Measurements from ENCODE around the gene LIN28A. TPM values are rescaled to one million over a fixed set of nuclear protein-coding genes. Genes with fewer than 3 reads are reported as not detected.

The LIN28A gene
- total and polyA plus RNA-seq, 10 of the 15 experiments (the other 5 are each of a cell fraction or from before 2014, with no cell fraction given), result 0.13 to 0.59 (median 0.30) TPM; not detected in 7

DNA sequence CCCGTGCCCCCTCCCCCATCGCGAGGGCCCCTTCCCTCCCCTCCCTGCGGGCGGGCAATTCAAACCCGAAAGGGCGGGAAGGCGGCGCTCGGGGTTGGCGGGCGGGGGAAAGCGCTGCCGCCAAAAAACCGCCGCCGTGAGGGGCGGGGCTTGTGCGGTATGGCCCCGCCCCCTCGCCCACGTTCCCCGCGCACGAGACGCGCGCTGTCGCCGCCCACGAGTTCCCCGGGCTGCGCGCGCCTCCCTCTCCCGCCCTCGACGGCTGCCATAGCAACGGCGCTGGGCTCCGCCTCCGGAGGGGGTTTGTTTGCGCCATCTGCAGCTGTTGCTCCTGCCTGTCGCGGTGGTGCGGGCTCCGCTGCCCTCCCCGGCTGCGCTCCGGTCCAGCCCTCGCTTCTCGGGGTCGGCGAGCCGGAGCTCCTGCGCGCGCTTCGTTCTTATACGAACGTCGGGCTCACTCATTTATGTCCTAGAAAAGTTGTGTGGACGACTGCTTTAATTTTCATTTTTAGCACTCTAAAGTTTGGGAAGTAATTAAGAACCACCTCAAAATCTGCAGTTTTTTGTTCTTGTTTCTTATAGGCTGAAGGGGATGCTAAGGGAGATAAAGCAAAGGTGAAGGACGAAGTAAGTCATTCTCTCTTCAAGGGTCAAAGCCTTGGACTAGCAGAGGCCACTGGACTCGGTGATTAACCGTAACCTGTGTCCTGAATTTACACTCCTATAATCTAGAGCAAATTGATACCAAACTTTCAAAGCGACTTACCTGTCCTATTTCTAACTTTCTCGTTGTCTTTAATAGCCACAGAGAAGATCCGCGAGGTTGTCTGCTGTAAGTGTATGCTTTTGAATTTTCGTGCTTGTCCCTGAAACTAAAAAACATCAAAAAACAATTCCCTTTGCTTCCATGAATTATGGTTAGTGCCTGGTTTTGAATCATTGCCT is 62.6 kb downstream of the LIN28A start (continued):
- TF ChIP-seq, protein P1, sequence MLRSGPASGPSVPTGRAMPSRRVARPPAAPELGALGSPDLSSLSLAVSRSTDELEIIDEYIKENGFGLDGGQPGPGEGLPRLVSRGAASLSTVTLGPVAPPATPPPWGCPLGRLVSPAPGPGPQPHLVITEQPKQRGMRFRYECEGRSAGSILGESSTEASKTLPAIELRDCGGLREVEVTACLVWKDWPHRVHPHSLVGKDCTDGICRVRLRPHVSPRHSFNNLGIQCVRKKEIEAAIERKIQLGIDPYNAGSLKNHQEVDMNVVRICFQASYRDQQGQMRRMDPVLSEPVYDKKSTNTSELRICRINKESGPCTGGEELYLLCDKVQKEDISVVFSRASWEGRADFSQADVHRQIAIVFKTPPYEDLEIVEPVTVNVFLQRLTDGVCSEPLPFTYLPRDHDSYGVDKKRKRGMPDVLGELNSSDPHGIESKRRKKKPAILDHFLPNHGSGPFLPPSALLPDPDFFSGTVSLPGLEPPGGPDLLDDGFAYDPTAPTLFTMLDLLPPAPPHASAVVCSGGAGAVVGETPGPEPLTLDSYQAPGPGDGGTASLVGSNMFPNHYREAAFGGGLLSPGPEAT (IDR thresholded peaks at IDR 0.05; ENCODE audit: low read depth), result no peak; the same call in 1 of the 2 replicates
- TF ChIP-seq, protein P2, sequence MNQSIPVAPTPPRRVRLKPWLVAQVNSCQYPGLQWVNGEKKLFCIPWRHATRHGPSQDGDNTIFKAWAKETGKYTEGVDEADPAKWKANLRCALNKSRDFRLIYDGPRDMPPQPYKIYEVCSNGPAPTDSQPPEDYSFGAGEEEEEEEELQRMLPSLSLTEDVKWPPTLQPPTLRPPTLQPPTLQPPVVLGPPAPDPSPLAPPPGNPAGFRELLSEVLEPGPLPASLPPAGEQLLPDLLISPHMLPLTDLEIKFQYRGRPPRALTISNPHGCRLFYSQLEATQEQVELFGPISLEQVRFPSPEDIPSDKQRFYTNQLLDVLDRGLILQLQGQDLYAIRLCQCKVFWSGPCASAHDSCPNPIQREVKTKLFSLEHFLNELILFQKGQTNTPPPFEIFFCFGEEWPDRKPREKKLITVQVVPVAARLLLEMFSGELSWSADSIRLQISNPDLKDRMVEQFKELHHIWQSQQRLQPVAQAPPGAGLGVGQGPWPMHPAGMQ (IDR thresholded peaks at IDR 0.05; ENCODE audit: borderline replicate concordance), result no peak
- TF ChIP-seq JUND (IDR thresholded peaks at IDR 0.05; ENCODE audit: low read depth, low read length) (no peak), DPF2 (IDR thresholded peaks at IDR 0.05) (no peak; the same call in 1 of the 2 replicates), TBL1XR1 (IDR thresholded peaks at IDR 0.05; ENCODE audit: low read depth, low read length) (no peak), NR2F1 (conservative IDR thresholded peaks at IDR 0.05) (no peak), BCL11A (IDR thresholded peaks at IDR 0.05; ENCODE audit: low read depth, low read length) (0 out of 2 replicates have a peak, but pooled peaks have one; percentile 8), ZNF24 (IDR thresholded peaks at IDR 0.05) (no peak), TCF12 (IDR thresholded peaks at IDR 0.05; ENCODE audit: low read depth, low read length) (peak; percentile 88; the same call in 1 of the 2 replicates), SMC3 (IDR thresholded peaks at IDR 0.05; ENCODE audit: borderline replicate concordance, low read length) (no peak), MYB (IDR thresholded peaks at IDR 0.05; ENCODE audit: borderline replicate concordance, low read depth, low read length) (no peak), HDGF (IDR thresholded peaks at IDR 0.05) (0 out of 2 replicates have a peak, but pooled peaks have one; percentile 53), STAT3 (IDR thresholded peaks at IDR 0.05; ENCODE audit: low read depth, low read length) (no peak)
- TF ChIP-seq, protein P3, sequence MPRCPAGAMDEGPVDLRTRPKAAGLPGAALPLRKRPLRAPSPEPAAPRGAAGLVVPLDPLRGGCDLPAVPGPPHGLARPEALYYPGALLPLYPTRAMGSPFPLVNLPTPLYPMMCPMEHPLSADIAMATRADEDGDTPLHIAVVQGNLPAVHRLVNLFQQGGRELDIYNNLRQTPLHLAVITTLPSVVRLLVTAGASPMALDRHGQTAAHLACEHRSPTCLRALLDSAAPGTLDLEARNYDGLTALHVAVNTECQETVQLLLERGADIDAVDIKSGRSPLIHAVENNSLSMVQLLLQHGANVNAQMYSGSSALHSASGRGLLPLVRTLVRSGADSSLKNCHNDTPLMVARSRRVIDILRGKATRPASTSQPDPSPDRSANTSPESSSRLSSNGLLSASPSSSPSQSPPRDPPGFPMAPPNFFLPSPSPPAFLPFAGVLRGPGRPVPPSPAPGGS (IDR thresholded peaks at IDR 0.05; ENCODE audit: borderline replicate concordance, insufficient read depth, low read depth, low read length, poor library complexity, severe bottlenecking), result no peak
- TF ChIP-seq, protein P4, sequence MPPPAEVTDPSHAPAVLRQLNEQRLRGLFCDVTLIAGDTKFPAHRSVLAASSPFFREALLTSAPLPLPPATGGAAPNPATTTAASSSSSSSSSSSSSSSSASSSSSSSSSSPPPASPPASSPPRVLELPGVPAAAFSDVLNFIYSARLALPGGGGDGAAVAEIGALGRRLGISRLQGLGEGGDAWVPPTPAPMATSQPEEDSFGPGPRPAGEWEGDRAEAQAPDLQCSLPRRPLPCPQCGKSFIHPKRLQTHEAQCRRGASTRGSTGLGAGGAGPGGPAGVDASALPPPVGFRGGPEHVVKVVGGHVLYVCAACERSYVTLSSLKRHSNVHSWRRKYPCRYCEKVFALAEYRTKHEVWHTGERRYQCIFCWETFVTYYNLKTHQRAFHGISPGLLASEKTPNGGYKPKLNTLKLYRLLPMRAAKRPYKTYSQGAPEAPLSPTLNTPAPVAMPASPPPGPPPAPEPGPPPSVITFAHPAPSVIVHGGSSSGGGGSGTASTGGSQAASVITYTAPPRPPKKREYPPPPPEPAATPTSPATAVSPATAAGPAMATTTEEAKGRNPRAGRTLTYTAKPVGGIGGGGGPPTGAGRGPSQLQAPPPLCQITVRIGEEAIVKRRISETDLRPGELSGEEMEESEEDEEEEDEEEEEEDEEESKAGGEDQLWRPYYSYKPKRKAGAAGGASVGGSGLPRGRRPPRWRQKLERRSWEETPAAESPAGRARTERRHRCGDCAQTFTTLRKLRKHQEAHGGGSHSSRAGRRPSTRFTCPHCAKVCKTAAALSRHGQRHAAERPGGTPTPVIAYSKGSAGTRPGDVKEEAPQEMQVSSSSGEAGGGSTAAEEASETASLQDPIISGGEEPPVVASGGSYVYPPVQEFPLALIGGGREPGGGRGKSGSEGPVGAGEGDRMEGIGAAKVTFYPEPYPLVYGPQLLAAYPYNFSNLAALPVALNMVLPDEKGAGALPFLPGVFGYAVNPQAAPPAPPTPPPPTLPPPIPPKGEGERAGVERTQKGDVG (CRISPR knock-in tag; IDR thresholded peaks at IDR 0.05), result no peak
